CD4-positive, alpha-beta T cell treated with Interleukin-17A for 1 hour (primary cell): ENCODE data around the gene DENND2C.
A peak's percentile ranks its signal among the peaks of the same experiment; 100 is the strongest.

Experiments used
- DNase-seq: peaks from one replicate; pipeline ENCODE4 v3.0.0-alpha.2; 2020

The DENND2C gene

DNA sequence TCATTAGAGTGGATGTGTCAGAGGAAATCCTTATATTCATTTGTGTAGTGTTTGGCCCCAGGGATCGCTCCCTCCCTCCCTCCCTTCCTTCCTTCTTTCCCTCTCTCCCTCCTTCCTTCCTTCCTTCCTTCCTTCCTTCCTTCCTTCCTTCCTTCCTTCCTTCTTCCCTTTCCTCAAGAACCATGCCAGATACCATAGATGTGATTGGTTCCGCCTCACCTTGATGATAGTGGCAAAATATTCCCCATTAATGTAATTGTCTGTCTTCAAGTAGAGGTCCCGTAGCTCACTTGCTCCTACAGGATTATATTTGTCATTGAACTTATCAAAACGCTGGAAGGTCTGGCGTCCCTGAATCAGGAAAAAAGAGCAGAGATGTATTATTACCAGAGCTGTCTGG lies 7.8 kb upstream of the DENND2C start:
- DNase-seq = no peak

DNA sequence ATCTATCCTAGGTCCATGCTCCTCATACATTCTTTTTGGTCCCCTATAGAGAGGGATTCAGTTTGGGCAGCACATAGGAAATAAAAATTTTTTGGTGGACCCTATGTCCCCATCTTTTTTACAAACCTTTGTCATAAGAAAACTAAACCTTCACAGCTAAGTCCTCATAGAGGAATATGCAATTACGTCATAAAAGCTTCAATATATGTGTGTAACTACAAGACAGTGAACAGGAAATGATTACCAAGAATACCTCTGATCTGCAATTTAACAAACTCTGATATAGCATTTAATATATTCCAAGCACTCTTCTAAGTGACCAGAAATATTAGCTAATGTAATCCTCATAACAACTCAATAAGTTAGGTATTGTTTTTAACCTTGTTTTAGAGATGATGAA lies 6.3 kb upstream of the DENND2C start:
- no peak for DNase-seq

DNA sequence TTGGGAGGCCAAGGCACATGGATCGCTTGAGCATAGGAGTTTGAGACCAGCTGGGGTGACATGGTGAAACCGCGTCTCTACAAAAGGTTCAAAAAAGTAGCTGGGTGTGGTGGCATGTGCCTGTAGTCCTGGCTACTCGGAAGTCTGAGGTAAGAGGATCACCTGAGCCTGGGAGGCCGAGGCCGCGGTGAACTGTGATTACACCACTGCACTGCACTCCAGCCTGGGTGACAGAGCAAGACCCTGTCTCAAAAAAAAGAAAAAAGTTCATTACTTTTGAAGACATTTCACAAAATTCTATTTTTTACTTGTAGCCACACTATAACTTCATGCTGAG lies 2.1 kb upstream of the DENND2C start:
- no peak for DNase-seq

DNA sequence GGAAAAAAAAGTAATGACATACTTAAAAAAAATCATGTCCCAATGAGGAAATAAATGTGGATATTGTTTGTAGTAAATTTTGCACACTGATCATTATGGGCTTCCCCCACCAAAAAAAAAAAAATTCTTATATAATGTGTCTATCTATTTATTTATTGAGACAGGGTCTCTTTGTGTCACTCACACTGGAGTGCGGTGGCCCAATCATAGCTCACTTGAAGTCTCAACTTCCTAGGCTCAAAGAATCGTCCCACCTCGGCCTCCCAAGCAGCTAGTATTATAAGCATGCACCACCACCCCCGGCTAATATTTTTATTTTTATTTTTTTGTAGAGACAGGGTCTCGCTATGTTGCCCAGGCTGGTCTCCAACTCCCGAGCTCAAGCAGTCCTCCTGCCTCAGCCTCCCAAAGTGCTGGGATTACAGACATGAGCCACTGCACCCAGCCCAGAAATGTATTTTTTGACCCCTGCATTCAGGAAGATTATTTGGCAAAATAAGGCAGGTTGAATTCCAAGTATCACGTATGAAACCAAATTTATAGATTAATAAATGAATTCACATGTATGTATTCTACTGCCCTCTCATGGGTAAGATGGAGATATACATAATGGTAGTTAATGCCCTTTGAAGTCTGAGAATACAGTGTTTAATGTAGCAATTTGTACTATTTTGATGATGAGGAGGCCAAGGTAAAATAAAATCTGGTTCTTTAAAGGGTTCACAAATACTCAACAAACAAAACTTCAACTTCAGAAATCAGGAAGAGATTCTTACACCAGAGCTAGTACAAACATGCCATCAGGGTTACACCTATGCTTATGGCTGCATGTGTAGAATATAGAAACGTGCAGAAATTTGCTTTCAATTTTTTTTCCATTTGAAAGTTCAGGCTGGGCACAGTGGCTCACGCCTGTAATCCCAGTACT lies 1.4 kb upstream of the DENND2C start:
- peak; percentile 27 for DNase-seq

DNA sequence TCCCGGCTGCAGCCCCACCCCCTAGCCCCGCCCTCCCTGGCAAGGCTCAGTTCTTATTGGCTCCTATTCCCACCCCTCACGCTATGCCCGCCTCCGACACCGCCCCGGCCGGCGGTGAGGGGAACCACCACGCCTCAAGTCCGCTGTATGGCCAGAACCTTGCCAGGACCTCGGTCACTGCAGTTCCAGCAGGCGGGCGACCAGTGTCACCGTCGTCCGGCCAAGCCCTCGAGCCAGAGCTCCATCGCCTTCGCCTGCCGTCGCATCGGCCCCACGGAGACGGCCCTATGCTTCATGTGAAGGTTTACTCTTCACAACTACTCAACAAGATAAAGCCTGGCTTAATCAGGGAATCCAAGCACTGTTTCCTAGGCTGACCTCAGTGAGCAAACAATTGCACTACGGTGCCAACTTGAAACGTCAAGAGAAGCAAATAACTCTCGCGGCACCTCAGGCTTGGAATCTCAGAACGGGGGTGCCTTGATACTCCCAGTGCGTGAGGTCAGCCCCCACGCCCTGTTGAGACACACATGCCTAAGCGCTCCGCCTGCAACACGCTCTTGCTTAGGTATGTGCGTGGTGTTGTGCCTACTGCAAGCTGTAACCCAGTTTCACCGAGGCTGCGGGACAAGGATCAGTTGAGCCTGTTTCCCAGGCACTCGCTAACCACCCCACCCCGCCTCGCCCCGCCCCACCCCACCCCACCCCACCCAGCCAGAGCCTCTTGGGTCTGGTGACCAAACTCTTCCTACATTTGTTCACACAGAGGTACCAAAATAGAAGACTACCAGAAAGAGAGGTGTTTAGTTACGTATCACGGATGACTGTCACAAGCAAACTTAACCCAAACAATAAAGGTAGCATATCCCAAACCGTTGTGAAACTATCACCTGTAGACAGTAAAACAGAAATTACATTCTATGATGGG lies 498 bp upstream of the DENND2C start:
- peak; percentile 89 for DNase-seq

DNA sequence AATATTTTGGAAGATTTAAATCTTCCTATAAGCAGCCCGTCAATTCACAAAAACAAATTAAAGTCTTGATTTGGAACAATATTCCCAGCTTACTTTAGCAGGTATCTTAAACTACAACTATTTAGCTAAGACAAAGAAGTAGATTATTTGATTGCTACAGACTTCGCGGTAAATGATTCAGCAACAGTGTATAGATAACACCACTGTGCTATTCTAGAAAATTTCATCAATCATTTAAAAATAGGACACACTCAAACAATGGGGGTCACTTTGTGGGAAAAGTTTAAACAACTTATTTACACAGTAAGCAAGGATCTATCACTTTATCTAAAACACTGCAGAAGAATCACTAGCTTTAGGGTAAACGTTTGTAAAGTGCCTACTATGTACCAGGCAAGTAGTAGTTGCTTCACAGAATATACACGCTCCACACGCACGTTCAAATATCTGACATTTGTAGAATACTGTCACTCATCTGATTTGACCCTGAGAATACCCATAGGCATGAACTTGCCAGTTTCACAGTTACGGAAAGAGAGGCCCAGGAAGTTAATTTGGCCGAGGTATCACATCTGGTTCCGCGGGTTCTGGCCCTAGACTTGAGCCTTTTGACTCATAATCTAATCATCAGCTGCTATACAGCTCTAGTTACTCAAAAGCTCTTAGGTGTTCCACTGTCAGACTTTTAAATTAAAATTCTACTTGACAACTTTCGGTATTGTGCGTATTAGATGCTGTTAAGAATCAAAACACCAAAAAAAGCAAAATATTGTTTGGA lies 876 bp downstream of the DENND2C start:
- no peak for DNase-seq

DNA sequence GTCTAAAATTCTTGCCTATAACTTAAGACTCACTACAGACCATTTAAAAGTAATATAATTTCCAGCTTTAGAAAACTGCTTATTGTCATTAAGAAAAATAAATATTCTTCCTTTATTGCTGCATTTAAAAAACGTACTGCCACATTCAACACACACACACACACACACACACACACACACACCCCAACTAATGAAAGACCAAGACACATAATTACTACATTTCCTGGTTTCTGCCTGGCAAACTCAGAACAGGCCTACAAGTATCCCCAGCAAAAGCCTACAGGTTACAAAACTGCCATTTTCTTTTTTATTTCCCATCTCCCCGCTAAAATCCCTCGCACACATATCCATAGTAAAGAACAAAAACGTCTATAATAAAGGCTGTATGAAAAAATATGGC lies 1.5 kb downstream of the DENND2C start:
- no peak for DNase-seq

DNA sequence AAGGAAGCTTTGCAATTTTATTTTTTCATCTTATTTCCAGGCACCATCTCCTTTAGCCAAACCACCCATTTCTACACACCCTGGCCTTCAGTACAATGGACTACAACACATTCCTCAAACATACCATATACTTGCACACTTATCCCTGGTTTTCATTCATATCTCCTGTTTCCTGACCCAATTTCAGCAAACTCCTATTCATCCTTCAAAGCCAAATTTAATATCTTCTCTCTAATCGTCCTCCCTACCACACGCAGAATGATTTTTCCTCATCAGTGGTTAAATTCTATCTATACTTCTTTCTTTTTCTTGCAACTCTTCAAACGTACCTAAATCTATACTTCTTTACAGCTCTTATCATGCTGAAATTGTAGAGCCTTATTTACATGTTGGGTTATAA lies 2.9 kb downstream of the DENND2C start:
- DNase-seq = no peak

DNA sequence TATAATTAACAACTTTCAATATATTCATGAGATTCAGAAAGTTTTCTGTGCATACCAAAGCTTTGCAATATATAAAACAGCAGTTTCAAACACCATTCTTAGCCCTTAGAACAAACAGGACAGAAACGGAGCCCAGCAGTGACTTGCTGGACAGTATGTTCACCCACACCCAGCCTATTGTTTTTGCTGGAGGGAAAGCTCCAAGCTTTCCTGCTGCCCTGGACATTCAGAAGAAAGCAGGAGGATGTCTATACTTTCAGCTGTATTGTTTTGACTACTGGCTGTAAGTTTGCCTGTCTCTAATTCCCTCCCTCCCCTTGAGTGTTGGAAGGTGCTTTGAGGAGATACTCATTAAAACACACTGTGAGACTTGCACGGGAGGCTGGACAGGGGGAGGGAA lies 9.6 kb downstream of the DENND2C start:
- DNase-seq = no peak

DNA sequence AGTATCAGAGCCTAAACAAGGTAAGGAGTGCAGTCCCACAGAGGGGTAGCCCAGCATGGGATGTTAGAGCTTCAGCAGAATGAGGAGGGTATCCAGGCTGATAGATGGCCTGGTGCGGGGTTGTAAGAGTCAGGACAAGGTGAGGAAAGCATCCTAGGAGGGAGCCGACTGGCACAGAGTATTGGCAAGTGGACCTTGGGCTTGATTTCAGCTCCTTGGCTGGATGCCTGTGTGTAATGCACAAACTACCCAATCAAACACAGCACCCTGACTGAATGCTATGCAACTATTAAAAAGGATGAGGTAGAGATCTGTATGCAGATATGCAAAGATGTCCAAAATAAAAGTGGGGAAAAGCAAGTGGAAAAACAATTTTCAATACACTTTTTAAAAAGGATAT lies 18.0 kb downstream of the DENND2C start:
- DNase-seq = no peak

DNA sequence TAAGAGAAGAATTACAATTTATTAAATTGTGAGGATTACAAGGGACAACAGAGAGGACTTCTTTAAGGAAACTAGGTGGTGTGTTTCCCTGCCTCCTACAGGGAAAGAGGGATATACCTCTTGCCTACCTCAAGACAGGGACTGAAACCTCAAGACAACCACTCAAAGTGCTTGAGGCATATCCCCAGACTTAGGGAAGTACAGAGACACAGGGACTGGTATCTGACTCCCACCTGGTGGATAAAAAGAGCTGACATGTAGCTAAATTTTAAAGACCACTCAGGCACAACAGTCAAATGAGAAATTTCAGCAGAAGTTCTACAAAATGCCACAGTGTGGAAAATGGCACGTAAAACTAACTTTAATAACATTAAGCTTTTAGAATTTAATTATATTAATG lies 21.3 kb downstream of the DENND2C start:
- no peak for DNase-seq

DNA sequence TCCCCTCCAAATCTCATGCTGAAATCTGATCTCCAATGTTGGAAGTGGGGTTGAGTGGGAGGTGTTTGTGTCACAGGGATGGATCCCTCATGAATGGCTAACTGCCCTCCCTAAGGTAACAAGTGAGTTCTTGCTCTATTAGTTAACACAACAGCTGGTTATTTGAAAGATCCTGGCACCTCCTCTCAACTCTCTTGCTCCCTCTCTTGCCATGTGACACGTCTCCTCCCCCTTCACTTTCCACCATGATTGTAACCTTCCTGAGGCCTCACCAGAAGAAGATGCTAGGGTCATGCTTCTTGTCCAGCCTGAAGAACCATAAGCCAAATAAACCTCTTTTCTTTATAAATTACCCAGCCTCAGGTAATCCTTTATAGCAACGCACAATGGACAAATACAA lies 28.5 kb downstream of the DENND2C start:
- DNase-seq = no peak

DNA sequence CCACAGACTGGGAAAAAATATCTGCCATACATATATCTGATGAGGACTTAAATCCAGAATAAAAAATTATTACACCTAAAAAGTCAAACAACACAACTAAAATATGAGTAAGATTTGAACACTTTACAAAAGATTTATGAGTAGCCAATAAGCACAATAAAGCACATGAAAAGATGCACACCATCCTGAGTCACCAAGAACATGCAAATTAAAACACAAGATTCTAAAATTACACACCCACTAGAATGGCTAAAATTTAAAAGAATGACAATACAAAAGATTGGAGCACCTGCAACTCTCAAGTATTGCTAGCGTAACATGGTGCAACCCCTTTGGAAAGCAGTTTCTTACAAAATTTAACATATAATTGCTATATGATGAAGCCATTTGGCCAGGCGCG lies 30.9 kb downstream of the DENND2C start:
- no peak for DNase-seq

DNA sequence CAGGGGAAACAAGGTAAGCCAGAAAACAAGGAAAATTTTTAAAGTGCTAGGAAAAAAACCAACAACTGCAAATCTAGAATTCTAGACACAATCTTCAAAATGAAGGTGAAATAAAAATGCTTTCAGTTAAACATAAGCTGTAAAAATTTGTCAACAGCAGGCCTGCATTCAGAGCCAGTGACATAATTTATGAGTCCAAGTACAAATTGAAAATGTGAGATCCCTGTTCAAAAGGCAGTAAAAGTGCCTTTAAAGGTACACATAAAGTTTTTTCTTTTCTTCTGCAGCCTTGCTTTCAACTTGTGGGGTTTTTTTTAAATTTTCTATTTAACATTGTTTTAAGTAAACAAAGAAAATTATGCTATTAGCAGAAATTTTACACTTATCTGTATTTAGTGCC lies 37.4 kb downstream of the DENND2C start:
- no peak for DNase-seq

DNA sequence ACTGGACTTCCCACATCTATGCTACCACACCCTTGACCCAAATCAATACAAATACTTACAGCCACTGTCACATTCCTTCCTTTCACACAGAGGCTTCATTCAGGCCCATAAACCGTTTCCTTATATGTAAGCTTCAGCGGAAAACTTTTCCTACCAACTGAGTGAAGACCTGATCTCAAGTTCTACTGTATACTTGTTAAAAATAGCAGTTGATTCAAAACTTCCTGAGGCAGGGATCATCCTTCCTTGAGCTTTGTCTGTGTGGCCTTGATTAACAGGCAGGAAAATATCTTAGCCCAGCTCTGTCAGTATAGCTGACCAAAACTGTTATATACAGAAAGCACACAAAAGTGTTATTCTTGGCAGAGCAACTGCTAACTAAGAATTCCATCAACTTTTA lies 42.7 kb downstream of the DENND2C start:
- no peak for DNase-seq

DNA sequence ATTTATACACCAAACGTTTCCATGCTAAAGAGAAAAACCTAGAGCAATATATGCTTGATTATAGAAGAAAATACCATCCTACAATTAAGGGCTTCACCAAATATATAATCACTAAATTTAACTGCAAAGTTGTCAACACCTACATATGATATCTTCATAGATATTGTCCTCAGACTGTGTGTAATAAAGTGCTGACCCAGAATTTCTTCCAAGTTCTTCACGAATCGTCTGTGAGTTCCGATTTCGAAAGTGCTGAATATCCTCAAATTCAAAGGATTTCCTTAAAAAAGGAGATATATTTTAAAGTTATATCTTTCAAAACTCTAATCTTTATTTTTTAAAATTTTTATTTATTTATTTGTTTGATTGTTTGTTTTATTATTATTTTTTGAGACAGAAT lies 46.5 kb downstream of the DENND2C start:
- DNase-seq = no peak

DNA sequence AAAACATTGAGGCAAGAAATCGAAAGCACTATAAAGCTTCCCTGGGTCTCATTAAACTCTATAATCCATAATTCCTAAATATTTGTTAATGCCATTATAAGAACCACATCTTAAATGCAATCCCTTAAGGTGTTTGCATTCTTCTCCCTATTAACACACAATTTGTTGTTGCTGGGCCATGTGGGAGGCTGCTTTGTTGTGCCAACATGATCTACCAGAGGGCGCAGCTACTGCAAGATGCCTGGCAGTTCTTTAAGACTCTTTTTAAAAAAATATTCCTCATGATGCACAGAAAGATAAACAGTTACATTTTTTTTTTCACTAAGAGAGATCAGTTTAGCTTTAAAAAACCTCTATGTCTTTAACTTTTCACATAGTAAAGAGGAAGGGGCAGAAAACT lies 49.4 kb downstream of the DENND2C start:
- no peak for DNase-seq

DNA sequence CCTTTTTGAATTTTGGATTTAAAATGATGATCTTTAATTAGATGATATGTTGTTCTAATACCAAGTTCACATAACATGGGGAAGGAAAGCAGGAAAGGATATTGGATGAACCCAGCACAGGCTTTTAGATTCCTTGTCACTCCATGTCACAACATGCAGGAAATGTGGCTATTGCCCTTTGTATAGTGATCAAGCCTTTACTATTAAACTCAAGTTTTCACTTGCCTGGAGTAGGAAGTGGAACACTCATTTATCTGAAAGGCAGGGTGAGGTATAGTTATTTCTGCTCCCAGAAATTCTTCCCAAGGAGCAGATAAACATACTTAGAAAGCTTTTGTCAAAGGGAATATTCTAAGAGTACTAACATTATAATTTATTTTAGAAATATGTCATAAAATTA lies 51.2 kb downstream of the DENND2C start:
- DNase-seq = no peak

DNA sequence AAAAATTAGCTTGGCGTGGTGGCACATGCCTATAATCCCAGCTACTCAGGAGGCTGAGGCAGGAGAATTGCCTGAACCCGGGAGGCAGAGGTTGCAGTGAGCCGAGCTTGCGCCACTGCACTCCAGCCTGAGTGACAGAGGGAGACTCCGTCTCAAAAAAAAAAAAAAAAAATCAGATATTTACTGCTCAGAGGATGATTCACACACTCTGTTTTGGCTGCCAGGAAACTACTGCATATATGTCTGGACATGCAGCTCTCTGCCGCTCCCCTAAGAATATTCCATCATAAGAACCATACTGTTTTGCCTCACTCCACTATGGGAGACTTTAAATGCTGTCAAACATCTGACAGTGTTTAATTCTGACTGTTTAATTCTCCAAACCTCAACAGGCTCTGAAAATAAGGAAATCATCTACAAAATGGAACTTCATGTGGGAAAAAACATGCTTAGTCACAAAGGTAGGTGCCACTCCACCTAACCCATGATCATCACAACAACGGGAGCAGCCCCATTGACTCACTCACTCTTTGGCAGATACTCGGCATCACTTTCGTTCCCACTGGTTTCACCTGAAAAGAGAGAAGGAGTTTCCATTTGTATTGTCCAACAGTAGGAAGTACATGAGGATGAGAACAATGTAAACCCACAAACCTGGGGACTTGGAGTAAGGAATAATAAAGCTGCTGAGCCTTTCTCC lies 59.2 kb downstream of the DENND2C start:
- no peak for DNase-seq

DNA sequence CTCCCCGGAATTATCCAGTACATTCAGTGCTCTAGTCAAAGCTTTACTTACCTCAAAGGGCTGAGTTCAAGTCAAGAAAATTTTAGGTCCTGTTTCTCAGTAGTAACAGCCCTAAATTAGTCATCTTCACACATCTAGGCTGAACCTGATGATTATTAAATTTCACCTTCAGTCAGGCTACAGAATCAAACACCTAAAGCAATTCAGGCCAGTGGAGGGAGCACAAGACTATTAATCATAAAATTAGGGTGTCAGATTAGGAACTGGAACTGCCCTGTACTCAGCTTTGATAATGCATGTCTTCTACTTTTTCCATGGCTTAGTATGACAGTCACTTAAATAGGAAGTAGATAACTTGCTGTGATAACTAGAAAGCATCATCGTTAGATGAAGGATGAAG lies 60.0 kb downstream of the DENND2C start:
- no peak for DNase-seq

DNA sequence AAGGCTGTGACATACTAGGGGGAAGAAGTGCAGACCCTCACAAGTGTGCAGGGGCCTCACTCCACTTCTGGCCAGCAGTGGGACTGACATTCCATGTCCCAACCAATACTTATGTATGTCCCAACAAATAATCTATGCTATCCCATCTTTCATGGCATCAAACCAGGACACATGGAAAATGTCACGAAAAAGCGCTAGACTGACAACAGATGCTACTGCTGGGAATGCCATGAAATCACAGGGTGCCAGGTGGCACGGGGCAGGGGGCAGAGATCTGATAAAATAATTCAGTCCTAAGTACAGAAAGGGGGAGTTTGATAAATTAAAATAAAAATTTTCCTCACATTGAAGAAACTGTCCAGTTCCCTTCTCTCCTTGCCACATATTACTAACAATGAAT lies 60.8 kb downstream of the DENND2C start:
- DNase-seq = no peak

DNA sequence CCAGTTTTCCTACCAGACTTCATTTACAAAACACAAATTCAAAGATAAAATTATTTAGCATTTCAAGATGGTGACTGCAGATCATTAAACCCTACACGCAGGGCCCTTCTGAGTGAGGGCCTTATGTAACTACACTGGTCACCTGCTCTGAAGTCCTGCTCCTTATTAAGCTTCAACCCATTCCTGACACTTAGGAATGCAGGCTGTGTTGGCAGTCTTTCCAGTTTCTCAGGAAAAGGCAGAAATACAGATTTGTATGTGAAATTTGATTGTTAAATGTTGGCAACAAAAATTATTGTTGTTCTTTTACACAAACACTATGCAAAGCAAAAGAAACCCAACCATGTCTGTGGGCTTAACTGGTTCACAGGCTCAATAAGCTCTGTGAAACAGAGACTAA lies 62.6 kb downstream of the DENND2C start:
- DNase-seq = no peak

DNA sequence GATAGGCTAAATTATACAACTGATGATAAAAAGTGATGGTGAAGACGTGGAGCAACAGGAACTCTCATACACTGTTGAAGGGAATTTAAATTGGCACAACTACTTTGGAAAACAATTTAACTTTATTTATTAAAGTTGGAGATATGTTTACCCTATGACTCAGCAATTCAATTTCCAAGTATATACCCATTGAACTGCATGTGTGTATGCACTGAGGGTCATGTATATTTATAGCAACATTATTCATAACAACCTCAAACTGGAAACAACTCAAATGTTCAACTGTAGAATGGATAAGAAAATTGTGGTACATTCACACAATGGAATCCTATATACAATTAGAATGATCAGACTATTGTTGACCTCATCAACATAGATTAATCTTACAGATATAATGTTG lies 71.9 kb downstream of the DENND2C start:
- DNase-seq = no peak
